Smooth muscle cell (in vitro differentiated cells): Measurements from ENCODE around the gene TPRX1. TPM values are rescaled to one million over a fixed set of nuclear protein-coding genes. Genes with fewer than 3 reads are reported as not detected.

Experiments used
- DNase-seq: peaks from one replicate; lab custom pipeline; 2025; ENCODE audit not compliant: unreplicated experiment; lab: John Stamatoyannopoulos, UW
- H2AFZ ChIP-seq: fragments of 200-600 bp; sonication (generic); 2 replicates; pipeline ENCODE4 v1.6.0; 2016; ENCODE audit warnings: antibody characterized with exemption, low read depth, mild to moderate bottlenecking
- H3F3A ChIP-seq: fragments of 200-600 bp; sonication (generic); 2 replicates; pipeline ENCODE4 v1.6.0; 2017; ENCODE audit warnings: antibody characterized with exemption, low read depth
- H3K27ac ChIP-seq: fragments of 200-600 bp; sonication (generic); 2 replicates; pipeline ENCODE4 v1.5.1; 2016; ENCODE audit warnings: low read depth, mild to moderate bottlenecking
- H3K27me3 ChIP-seq: fragments of 200-600 bp; sonication (generic); 2 replicates; pipeline ENCODE4 v1.6.1; 2016; ENCODE audit warnings: low read depth, mild to moderate bottlenecking
- H3K36me3 ChIP-seq: fragments of 200-600 bp; sonication (generic); 2 replicates; pipeline ENCODE4 v1.5.1; 2016; ENCODE audit warnings: low read depth
- H3K4me1 ChIP-seq: fragments of 200-600 bp; sonication (generic); 2 replicates; pipeline ENCODE4 v1.5.1; 2016; ENCODE audit warnings: low read depth
- H3K4me2 ChIP-seq: fragments of 200-600 bp; sonication (generic); 2 replicates; pipeline ENCODE4 v1.6.0; 2016; ENCODE audit warnings: mild to moderate bottlenecking
- H3K4me3 ChIP-seq: fragments of 200-600 bp; sonication (generic); 2 replicates; pipeline ENCODE4 v1.5.1; 2016; ENCODE audit warnings: mild to moderate bottlenecking
- H3K79me2 ChIP-seq: fragments of 200-600 bp; sonication (generic); 2 replicates; pipeline ENCODE4 v1.6.0; 2016; ENCODE audit warnings: low read depth, mild to moderate bottlenecking
- H3K9ac ChIP-seq: fragments of 200-600 bp; sonication (generic); 2 replicates; pipeline ENCODE4 v1.6.0; 2016; ENCODE audit warnings: low read depth
- H3K9me3 ChIP-seq: fragments of 200-600 bp; sonication (generic); replicated peaks from 2 replicates; pipeline ENCODE4 v1.5.1; 2016; ENCODE audit warnings: low read depth
- H4K20me1 ChIP-seq: fragments of 200-600 bp; sonication (generic); 2 replicates; pipeline ENCODE4 v1.6.0; 2016; ENCODE audit warnings: low read depth
- CTCF ChIP-seq: fragments of 200-600 bp; sonication (generic); IDR thresholded peaks from 2 replicates; pipeline ENCODE4 v1.5.1; 2017; ENCODE audit warnings: borderline replicate concordance, mild to moderate bottlenecking, antibody characterized with exemption; ENCODE audit not compliant: insufficient read depth, poor library complexity, severe bottlenecking
- WGBS: methylation state at CpG from one replicate; pipeline ENCODE4 v1.1.7; 2016; ENCODE audit warnings: low lambda C conversion rate; 5-methylcytosine and 5-hydroxymethylcytosine counted together
- polyA plus RNA-seq: library from polyadenylated mRNA; unstranded; fragments of >200 nt; fragmentation: Nextera tagmentation; extraction: Ambion mirVana; gene quantifications from 2 replicates; pipeline ENCODE4 v1.2.1, GENCODE V29; 2016
- total RNA-seq: library from RNA; depleted of rRNA; stranded (reverse); fragments of >200 nt; gene quantifications from 2 replicates; pipeline ENCODE4 v1.2.3, GENCODE V29; 2014

TPRX1 gene
- total and polyA plus RNA-seq, 2 experiments from 2014 or later = not detected

GRCh38 chr19:47832723-47833122, 28.4 kb upstream of the TPRX1 start:
- no peaks in the 10 kb centered on the region for H3F3A ChIP-seq
- no peaks in the 10 kb centered on the region for H3K79me2 ChIP-seq
- H3K9ac ChIP-seq = no peak overlapping the region
- DNase-seq = no peak
- no peaks in the 10 kb centered on the region for H4K20me1 ChIP-seq
- H3K27me3 ChIP-seq = no peaks in the 10 kb centered on the region
- H2AFZ ChIP-seq = no peak overlapping the region
- 89% methylated on average over 4 of the region's 4 CpGs for WGBS
- H3K36me3 ChIP-seq = no peaks in the 10 kb centered on the region
- H3K4me1 ChIP-seq = no peaks in the 10 kb centered on the region
- H3K4me2 ChIP-seq = no peak overlapping the region
- no peak overlapping the region for H3K27ac ChIP-seq
- no peak for TF ChIP-seq CTCF
- H3K9me3 ChIP-seq = no peaks in the 10 kb centered on the region
- H3K4me3 ChIP-seq = no peak overlapping the region

- peaks cover 9% of the 10 kb centered on the region for H3K4me1 ChIP-seq
- 84% methylated on average over 6 of the region's 6 CpGs for WGBS
- no peaks in the 10 kb centered on the region for H3K9me3 ChIP-seq
- H3K36me3 ChIP-seq = no peaks in the 10 kb centered on the region
- no peak overlapping the region for H3K4me2 ChIP-seq
- DNase-seq = no peak
- H2AFZ ChIP-seq = no peak overlapping the region
- H4K20me1 ChIP-seq = no peaks in the 10 kb centered on the region
- H3K27ac ChIP-seq = no peak overlapping the region
- no peaks in the 10 kb centered on the region for H3F3A ChIP-seq
- H3K4me3 ChIP-seq = no peak overlapping the region
- TF ChIP-seq CTCF = no peak
- H3K9ac ChIP-seq = no peak overlapping the region
- no peaks in the 10 kb centered on the region for H3K27me3 ChIP-seq
- no peaks in the 10 kb centered on the region for H3K79me2 ChIP-seq
Observed at GRCh38 chr19:47826800-47827199, 22.4 kb upstream of the TPRX1 start.

GRCh38 chr19:47824396-47824795, 20.0 kb upstream of the TPRX1 start:
- no peaks in the 10 kb centered on the region for H3K79me2 ChIP-seq
- H3K36me3 ChIP-seq = no peaks in the 10 kb centered on the region
- H3K4me1 ChIP-seq = peaks cover 26% of the 10 kb centered on the region
- DNase-seq = no peak
- no peak overlapping the region for H2AFZ ChIP-seq
- no peak overlapping the region for H3K9ac ChIP-seq
- H3K4me3 ChIP-seq = no peak overlapping the region
- TF ChIP-seq CTCF = no peak
- no peaks in the 10 kb centered on the region for H3K27me3 ChIP-seq
- H3K27ac ChIP-seq = no peak overlapping the region
- no peaks in the 10 kb centered on the region for H3F3A ChIP-seq
- WGBS = 84% methylated on average over 6 of the region's 6 CpGs
- H4K20me1 ChIP-seq = no peaks in the 10 kb centered on the region
- H3K4me2 ChIP-seq = no peak overlapping the region
- H3K9me3 ChIP-seq = no peaks in the 10 kb centered on the region

GRCh38 chr19:47821460-47822020, 17.2 kb upstream of the TPRX1 start, which contains the start of gene CRX:
CRX (plus strand) TSS chr19:47821937; CDS start chr19:47834444, 12,507 bp downstream.
- Histone ChIP-seq H3K4me1 (peaks cover 29% of the 10 kb centered on the region), H3K79me2 (no peaks in the 10 kb centered on the region), H3K4me3 (no peak within 1 kb of the TSS), H3F3A (no peaks in the 10 kb centered on the region), H3K27me3 (no peaks in the 10 kb centered on the region), H4K20me1 (no peaks in the 10 kb centered on the region), H3K36me3 (no peaks in the 10 kb centered on the region), H3K9ac (no peak within 1 kb of the TSS), H3K4me2 (no peak within 1 kb of the TSS), H3K27ac (no peak within 1 kb of the TSS), H3K9me3 (no peaks in the 10 kb centered on the region), H2AFZ (no peak within 1 kb of the TSS)
- TF ChIP-seq CTCF = no peak
- no peak for DNase-seq
- WGBS = 65% methylated on average over 15 of the region's 15 CpGs
